Neuronal stem cell (in vitro differentiated cells): ENCODE data around the gene HOXA3.

Experiments used
- DNase-seq: peaks from one replicate; pipeline ENCODE4 v3.0.0-alpha.2; 2013; ENCODE audit warnings: low spot score
- H2AFZ ChIP-seq: one replicate; pipeline ENCODE4 v1.6.1; 2013; ENCODE audit warnings: mild to moderate bottlenecking, low read length, inconsistent platforms
- H2AK5ac ChIP-seq: 2 replicates; pipeline ENCODE4 v1.6.1; 2013; ENCODE audit warnings: low read depth, mild to moderate bottlenecking, inconsistent platforms, low read length, moderate library complexity, mixed read lengths
- H2BK120ac ChIP-seq: 2 replicates; pipeline ENCODE4 v1.6.1; 2013; ENCODE audit warnings: low read depth, mild to moderate bottlenecking, inconsistent platforms, low read length, moderate library complexity, mixed read lengths
- H2BK12ac ChIP-seq: one replicate; pipeline ENCODE4 v1.6.1; 2013; ENCODE audit warnings: low read length, inconsistent platforms
- H2BK15ac ChIP-seq: 2 replicates; pipeline ENCODE4 v1.6.1; 2013; ENCODE audit warnings: mild to moderate bottlenecking, low read length, inconsistent platforms, mixed read lengths
- H2BK5ac ChIP-seq: one replicate; pipeline ENCODE4 v1.6.1; 2013; ENCODE audit warnings: inconsistent platforms, mild to moderate bottlenecking, low read length, moderate library complexity
- H3K14ac ChIP-seq: one replicate; pipeline ENCODE4 v1.6.1; 2013; ENCODE audit warnings: low read length, inconsistent platforms
- H3K18ac ChIP-seq: 2 replicates; pipeline ENCODE4 v1.6.1; 2013; ENCODE audit warnings: low read length, inconsistent platforms
- H3K23ac ChIP-seq: 2 replicates; pipeline ENCODE4 v1.6.1; 2013; ENCODE audit warnings: low read depth, mild to moderate bottlenecking, mixed read lengths, low read length, inconsistent platforms; ENCODE audit not compliant: poor library complexity
- H3K27ac ChIP-seq: replicated peaks from 3 replicates; pipeline ENCODE4 v1.5.1; 2013; ENCODE audit warnings: low read length, inconsistent platforms
- H3K27me3 ChIP-seq, 3 experiments: 2 replicates each; pipeline ENCODE4 v1.6.1; 2013; ENCODE audit warnings: low read length in 3 of 3, mild to moderate bottlenecking in 2 of 3, inconsistent platforms in 1 of 3, low read depth in 1 of 3, mixed read lengths in 1 of 3, moderate library complexity in 1 of 3; ENCODE audit not compliant: control insufficient read depth in 3 of 3, insufficient read depth in 3 of 3
- H3K36me3 ChIP-seq, 2 donors: replicated peaks in 1 of 2; 2 replicates each; pipeline ENCODE4 v1.6.1; 2013; ENCODE audit warnings: low read length in 2 of 2; ENCODE audit not compliant: control insufficient read depth in 2 of 2, insufficient read depth in 2 of 2
- H3K4ac ChIP-seq: 2 replicates; pipeline ENCODE4 v1.6.1; 2013; ENCODE audit warnings: inconsistent platforms, mild to moderate bottlenecking, low read length, moderate library complexity
- H3K4me1 ChIP-seq, 2 donors: 1 replicate in 1 of 2; 2 replicates in 1 of 2; pipeline ENCODE4 v1.6.1; 2013; ENCODE audit warnings: low read length in 2 of 2, low read depth in 1 of 2; ENCODE audit not compliant: control insufficient read depth in 2 of 2, insufficient read depth in 1 of 2
- H3K4me2 ChIP-seq: one replicate; pipeline ENCODE4 v1.6.1; 2013; ENCODE audit warnings: mild to moderate bottlenecking, low read length, inconsistent platforms; ENCODE audit not compliant: insufficient read depth, poor library complexity, severe bottlenecking
- H3K4me3 ChIP-seq, 2 donors: 2 replicates each; pipeline ENCODE4 v1.5.1; 2013; ENCODE audit warnings: low read length in 2 of 2, mild to moderate bottlenecking in 2 of 2, inconsistent platforms in 1 of 2, moderate library complexity in 1 of 2
- H3K79me1 ChIP-seq: one replicate; pipeline ENCODE4 v1.6.1; 2013; ENCODE audit warnings: low read depth, mild to moderate bottlenecking, inconsistent platforms, low read length, moderate library complexity
- H3K9ac ChIP-seq: one replicate; pipeline ENCODE4 v1.6.1; 2013; ENCODE audit warnings: mild to moderate bottlenecking, low read depth, low read length, inconsistent platforms; ENCODE audit not compliant: poor library complexity
- H3K9me3 ChIP-seq, 2 donors: replicated peaks in 1 of 2; 2 replicates each; pipeline versions ENCODE3 to v1.6.1; 2013; ENCODE audit warnings: low read length in 2 of 2, mild to moderate bottlenecking in 2 of 2, inconsistent platforms in 1 of 2, low read depth in 1 of 2, mixed read lengths in 1 of 2, moderate library complexity in 1 of 2; ENCODE audit not compliant: control insufficient read depth in 2 of 2, insufficient read depth in 1 of 2
- H4K8ac ChIP-seq: one replicate; pipeline ENCODE4 v1.6.1; 2013; ENCODE audit warnings: low read depth, mild to moderate bottlenecking, inconsistent platforms, low read length, moderate library complexity
- H4K91ac ChIP-seq: one replicate; pipeline ENCODE4 v1.6.1; 2013; ENCODE audit warnings: low read length, low read depth, mild to moderate bottlenecking, inconsistent platforms; ENCODE audit not compliant: poor library complexity
- WGBS, 2 donors: extraction: QIAGEN DNeasy Blood & Tissue Kit; methylation state at CpG; one replicate each; pipeline ENCODE4 v1.1.7; 2013; ENCODE audit warnings: missing lambda C conversion rate in 2 of 2, mixed read lengths in 1 of 2; ENCODE audit not compliant: insufficient read length in 2 of 2, insufficient replicate concordance in 1 of 2; ENCODE audit errors: extremely low coverage in 2 of 2; 5-methylcytosine and 5-hydroxymethylcytosine counted together

Gene HOXA3

DNA sequence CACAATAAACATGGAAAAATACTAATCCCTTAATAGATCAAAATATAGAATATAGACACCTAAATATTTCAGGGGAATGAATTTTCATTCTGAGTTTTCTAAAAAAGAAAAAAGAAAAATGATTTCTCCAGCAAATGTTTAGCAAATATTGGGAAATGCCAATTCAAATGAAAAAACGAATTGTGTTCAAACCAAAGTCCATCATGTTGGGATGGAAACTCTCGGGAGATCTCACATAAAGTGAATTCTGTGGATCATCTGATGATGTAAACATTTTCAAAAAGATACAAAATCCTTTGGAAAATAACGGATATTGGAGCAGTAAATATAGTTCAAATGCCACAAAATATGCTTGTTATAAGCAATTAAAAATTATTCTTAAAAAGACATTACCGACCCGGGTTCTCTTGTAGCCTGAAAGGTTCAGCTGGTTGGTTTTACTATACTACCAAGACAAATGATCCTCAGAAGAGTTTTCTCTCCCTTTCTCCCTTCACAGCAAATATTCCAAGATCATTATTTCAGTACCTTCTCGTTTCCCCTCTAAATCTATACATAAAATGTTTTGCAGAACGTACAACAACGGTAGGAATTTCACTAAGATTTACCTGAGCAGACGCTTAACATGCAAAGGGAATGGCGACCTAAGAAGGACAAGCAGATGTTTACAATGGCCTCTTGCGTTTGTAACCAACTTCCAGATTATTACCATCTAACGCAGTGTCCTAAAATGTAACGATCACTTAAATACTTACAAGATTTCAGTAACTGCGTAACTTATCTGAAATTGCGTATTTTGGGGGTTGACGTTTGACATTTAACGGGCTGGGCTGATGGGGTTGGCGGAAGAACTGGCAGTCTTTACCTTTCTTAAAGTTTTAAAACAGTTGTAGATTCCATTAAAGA, 45.0 kb upstream of the HOXA3 start:
- no peak for DNase-seq
- H3K18ac ChIP-seq = no peak overlapping the region
- H3K9ac ChIP-seq = no peak overlapping the region
- H3K9me3 ChIP-seq = no peaks in the 10 kb centered on the region
- no peak overlapping the region for H3K14ac ChIP-seq
- no peak overlapping the region for H3K4me3 ChIP-seq
- no peak overlapping the region for H2AFZ ChIP-seq
- H3K36me3 ChIP-seq = no peaks in the 10 kb centered on the region
- no peak overlapping the region for H4K91ac ChIP-seq
- H3K4me1 ChIP-seq = peaks cover 0 to 1% of the 10 kb centered on the region in 2 donors
- no peak overlapping the region for H2BK12ac ChIP-seq
- no peak overlapping the region for H3K4ac ChIP-seq
- H3K4me2 ChIP-seq = no peak overlapping the region
- H2BK15ac ChIP-seq = no peak overlapping the region
- no peaks in the 10 kb centered on the region for H3K79me1 ChIP-seq
- no peak overlapping the region for H3K27ac ChIP-seq
- no peak overlapping the region for H3K23ac ChIP-seq
- peaks cover 55 to 94% (median 84%) of the 10 kb centered on the region in 3 experiments for H3K27me3 ChIP-seq
- H2BK5ac ChIP-seq = no peak overlapping the region
- WGBS, 2 donors = no CpG with 5 or more reads among the region's 18 CpGs
- no peak overlapping the region for H4K8ac ChIP-seq
- H2BK120ac ChIP-seq = no peak overlapping the region
- no peak overlapping the region for H2AK5ac ChIP-seq

DNA sequence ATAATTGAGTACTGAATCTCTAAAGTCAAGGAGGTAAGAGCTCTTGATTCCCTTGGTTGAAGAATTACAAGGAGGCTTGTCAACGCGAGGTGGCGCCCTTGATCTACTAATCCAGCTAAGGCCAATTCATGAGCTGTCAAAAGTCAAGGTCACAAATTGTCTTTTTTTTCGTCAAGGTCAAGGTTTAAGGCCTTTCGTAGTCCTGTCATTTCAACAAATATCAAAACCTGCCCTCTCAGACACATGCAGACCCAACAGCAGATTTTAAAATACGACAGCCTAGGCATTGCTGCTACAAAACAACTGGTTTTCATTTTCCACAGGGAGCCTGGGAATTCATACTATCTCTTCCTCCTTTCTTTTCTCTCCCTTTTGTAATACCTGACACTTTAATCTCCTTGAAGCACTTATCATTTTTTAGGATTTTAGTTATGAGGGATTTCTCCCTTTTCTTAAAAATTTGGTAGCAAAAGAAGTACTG, 43.9 kb upstream of the HOXA3 start:
- no peak overlapping the region for H3K18ac ChIP-seq
- no peak overlapping the region for H4K91ac ChIP-seq
- no peak overlapping the region for H3K4ac ChIP-seq
- no peak overlapping the region for H3K9ac ChIP-seq
- DNase-seq = peak; percentile 67
- WGBS, 2 donors = no CpG with 5 or more reads among the region's 6 CpGs
- no peak overlapping the region for H3K4me2 ChIP-seq
- no peak overlapping the region for H3K14ac ChIP-seq
- no peak overlapping the region for H4K8ac ChIP-seq
- no peak overlapping the region for H2BK120ac ChIP-seq
- H3K27me3 ChIP-seq = peaks cover 56 to 94% (median 84%) of the 10 kb centered on the region in 3 experiments
- no peak overlapping the region for H3K23ac ChIP-seq
- no peak overlapping the region for H2BK15ac ChIP-seq
- H3K27ac ChIP-seq = no peak overlapping the region
- H2BK12ac ChIP-seq = no peak overlapping the region
- no peak overlapping the region for H2AK5ac ChIP-seq
- H2BK5ac ChIP-seq = no peak overlapping the region
- no peak overlapping the region for H2AFZ ChIP-seq
- H3K79me1 ChIP-seq = no peaks in the 10 kb centered on the region
- peaks cover 0 to under 1% of the 10 kb centered on the region in 2 donors for H3K9me3 ChIP-seq
- H3K4me3 ChIP-seq = no peak overlapping the region
- no peaks in the 10 kb centered on the region for H3K36me3 ChIP-seq
- H3K4me1 ChIP-seq = peaks cover 0 to 1% of the 10 kb centered on the region in 2 donors

DNA sequence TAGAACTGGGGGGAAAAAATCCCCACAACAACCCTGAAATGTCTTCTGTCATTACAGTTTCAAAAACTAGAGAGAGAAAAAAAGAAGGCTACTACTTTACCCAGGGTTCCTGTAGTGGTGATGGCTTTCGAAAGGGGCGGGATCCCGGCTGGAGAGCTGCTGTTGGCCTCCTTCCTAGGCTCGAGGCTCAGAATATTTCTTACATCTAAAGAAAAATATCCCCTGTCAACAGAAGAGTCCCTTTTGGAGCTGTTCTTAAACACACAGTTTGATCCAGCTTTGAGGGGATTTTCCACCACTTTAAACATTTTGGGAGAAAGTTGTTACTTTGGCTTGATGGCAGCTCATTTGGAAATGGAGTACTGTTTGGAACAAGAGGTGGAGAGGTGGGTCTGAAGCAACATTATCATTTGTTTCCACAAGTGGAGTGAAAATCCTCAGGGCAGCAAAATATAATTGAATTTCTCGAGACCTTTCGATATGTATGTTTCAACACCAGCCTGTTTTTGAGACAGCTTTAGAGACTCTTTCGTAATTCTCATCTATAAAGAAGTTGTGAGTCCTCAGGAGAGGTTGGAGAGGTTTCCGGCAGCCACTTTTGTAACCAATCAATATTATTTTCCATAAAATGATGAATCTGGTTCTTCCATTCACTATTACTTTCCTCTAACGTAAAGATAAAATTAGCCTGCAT, 42.5 kb upstream of the HOXA3 start:
- no peak overlapping the region for H2BK5ac ChIP-seq
- peaks cover 54 to 96% (median 84%) of the 10 kb centered on the region in 3 experiments for H3K27me3 ChIP-seq
- H3K4me2 ChIP-seq = no peak overlapping the region
- H2BK15ac ChIP-seq = no peak overlapping the region
- H3K9ac ChIP-seq = no peak overlapping the region
- no peak overlapping the region for H3K23ac ChIP-seq
- no CpG with 5 or more reads among the region's 9 CpGs for WGBS, 2 donors
- H3K18ac ChIP-seq = no peak overlapping the region
- no peak overlapping the region for H3K14ac ChIP-seq
- no peak overlapping the region for H4K91ac ChIP-seq
- H2AK5ac ChIP-seq = no peak overlapping the region
- H3K4me1 ChIP-seq = no peaks in the 10 kb centered on the region
- no peak overlapping the region for H3K4ac ChIP-seq
- no peak overlapping the region for H3K27ac ChIP-seq
- no peaks in the 10 kb centered on the region for H3K79me1 ChIP-seq
- H3K36me3 ChIP-seq = no peaks in the 10 kb centered on the region
- H2BK12ac ChIP-seq = no peak overlapping the region
- H3K9me3 ChIP-seq = peaks cover 0 to 2% of the 10 kb centered on the region in 2 donors
- DNase-seq = no peak
- no peak overlapping the region for H4K8ac ChIP-seq
- no peak overlapping the region for H2AFZ ChIP-seq
- no peak overlapping the region for H2BK120ac ChIP-seq
- no peak overlapping the region for H3K4me3 ChIP-seq

- WGBS, 2 donors = no CpG with 5 or more reads among the region's 2 CpGs
- Histone ChIP-seq H3K4me3 (no peak overlapping the region), H3K4me2 (no peak overlapping the region)
Observed at GRCh38 chr7:27194002-27194352, 41.6 kb upstream of the HOXA3 start.

More at GRCh38 chr7:27194002-27194352, 41.6 kb upstream of the HOXA3 start:
- H3K79me1 ChIP-seq = no peaks in the 10 kb centered on the region
- H3K14ac ChIP-seq = no peak overlapping the region
- H2AK5ac ChIP-seq = no peak overlapping the region
- H2BK15ac ChIP-seq = no peak overlapping the region
- no peak overlapping the region for H3K27ac ChIP-seq
- H4K91ac ChIP-seq = no peak overlapping the region
- H3K4ac ChIP-seq = no peak overlapping the region
- H3K23ac ChIP-seq = no peak overlapping the region
- no peak overlapping the region for H3K18ac ChIP-seq
- H2AFZ ChIP-seq = no peak overlapping the region
- no peak overlapping the region for H4K8ac ChIP-seq
- H2BK5ac ChIP-seq = no peak overlapping the region
- peaks cover 57 to 100% (median 84%) of the 10 kb centered on the region in 3 experiments for H3K27me3 ChIP-seq
- no peaks in the 10 kb centered on the region for H3K4me1 ChIP-seq
- no peak overlapping the region for H2BK12ac ChIP-seq
- no peak overlapping the region for H2BK120ac ChIP-seq
- H3K9ac ChIP-seq = no peak overlapping the region
- DNase-seq = no peak
- peaks cover 2% of the 10 kb centered on the region in 2 donors for H3K9me3 ChIP-seq
- no peaks in the 10 kb centered on the region for H3K36me3 ChIP-seq
